ENCODE data around the gene PDE4D.

DNA sequence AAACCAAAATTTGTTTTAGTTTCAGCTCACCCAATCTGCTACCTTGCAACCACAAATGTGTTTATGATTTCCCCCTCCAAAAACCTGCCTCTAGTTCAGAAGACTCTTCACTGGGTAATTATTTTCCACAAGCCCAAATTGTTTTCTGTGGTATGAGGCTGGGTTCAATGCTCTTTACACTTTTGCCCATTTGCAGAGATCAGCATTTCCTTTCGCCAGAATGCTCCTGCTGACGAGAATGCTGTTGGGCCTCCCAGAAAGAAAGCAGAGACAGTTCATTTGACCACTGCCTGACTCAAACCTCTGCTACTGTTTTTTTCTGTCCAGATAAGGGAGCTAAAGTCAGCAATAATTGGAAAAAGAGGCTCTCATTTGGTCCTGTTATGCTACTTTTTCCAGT is 427.3 kb downstream of the PDE4D start:
- TF ChIP-seq, protein P1, sequence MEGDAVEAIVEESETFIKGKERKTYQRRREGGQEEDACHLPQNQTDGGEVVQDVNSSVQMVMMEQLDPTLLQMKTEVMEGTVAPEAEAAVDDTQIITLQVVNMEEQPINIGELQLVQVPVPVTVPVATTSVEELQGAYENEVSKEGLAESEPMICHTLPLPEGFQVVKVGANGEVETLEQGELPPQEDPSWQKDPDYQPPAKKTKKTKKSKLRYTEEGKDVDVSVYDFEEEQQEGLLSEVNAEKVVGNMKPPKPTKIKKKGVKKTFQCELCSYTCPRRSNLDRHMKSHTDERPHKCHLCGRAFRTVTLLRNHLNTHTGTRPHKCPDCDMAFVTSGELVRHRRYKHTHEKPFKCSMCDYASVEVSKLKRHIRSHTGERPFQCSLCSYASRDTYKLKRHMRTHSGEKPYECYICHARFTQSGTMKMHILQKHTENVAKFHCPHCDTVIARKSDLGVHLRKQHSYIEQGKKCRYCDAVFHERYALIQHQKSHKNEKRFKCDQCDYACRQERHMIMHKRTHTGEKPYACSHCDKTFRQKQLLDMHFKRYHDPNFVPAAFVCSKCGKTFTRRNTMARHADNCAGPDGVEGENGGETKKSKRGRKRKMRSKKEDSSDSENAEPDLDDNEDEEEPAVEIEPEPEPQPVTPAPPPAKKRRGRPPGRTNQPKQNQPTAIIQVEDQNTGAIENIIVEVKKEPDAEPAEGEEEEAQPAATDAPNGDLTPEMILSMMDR (IDR thresholded peaks at IDR 0.05) = no peak
- TF ChIP-seq POLR2A (IDR thresholded peaks at IDR 0.05) = no peak

Data from right lobe of liver (tissue), 4 donors.